HepG2 (cell line): ENCODE data around the gene MB. TPM values are rescaled to one million over a fixed set of nuclear protein-coding genes. Genes with fewer than 3 reads are reported as not detected.

Source experiments
- ARNT ChIP-seq: fragments of 450-650 bp; IDR thresholded peaks from 2 replicates; pipeline ENCODE4 v1.6.1; 2017
- ATAD3A ChIP-seq: sonication (generic); formaldehyde crosslinking; IDR thresholded peaks from 2 replicates; pipeline ENCODE4 v1.4.0; 2020; ENCODE audit warnings: missing genetic modification reagents
- CAMTA2 ChIP-seq: sonication (generic); formaldehyde crosslinking; IDR thresholded peaks from 2 replicates; pipeline ENCODE4 v1.4.0; 2020; ENCODE audit warnings: mild to moderate bottlenecking, missing genetic modification reagents, borderline replicate concordance
- CREB3 ChIP-seq: sonication (generic); formaldehyde crosslinking; IDR thresholded peaks from 2 replicates; pipeline ENCODE4 v1.5.0; 2020; ENCODE audit warnings: missing genetic modification reagents
- FOXA1 ChIP-seq, 2 experiments: fragments of 450-650 bp in 1 of 2; sonication (generic) in 1 of 2; formaldehyde crosslinking in 1 of 2; IDR thresholded peaks; 2 replicates each; pipeline versions ENCODE4 v1.4.0 to v1.6.1; 2016 to 2020; ENCODE audit warnings: missing genetic modification reagents in 1 of 2
- FOXO4 ChIP-seq: sonication (generic); formaldehyde crosslinking; conservative IDR thresholded peaks from 2 replicates; pipeline ENCODE4 v1.8.1; 2023; ENCODE audit warnings: missing genetic modification reagents
- GFI1 ChIP-seq: sonication (generic); formaldehyde crosslinking; IDR thresholded peaks from 2 replicates; pipeline ENCODE4 v1.5.0; 2020; ENCODE audit warnings: missing genetic modification reagents, mild to moderate bottlenecking, borderline replicate concordance
- IKZF5 ChIP-seq: IDR thresholded peaks from 2 replicates; pipeline ENCODE4 v1.6.1; 2018; ENCODE audit warnings: missing genetic modification reagents, mild to moderate bottlenecking, missing compliant biosample characterization
- KLF11 ChIP-seq: IDR thresholded peaks from 2 replicates; pipeline ENCODE4 v1.6.1; 2016; ENCODE audit warnings: missing compliant biosample characterization
- SALL2 ChIP-seq: sonication (generic); formaldehyde crosslinking; IDR thresholded peaks from 2 replicates; pipeline ENCODE4 v1.8.1; 2023; ENCODE audit warnings: mild to moderate bottlenecking, missing genetic modification reagents, inconsistent platforms
- SAP130 ChIP-seq: IDR thresholded peaks from 2 replicates; pipeline ENCODE4 v1.6.1; 2016; ENCODE audit warnings: low read depth
- SMARCC2 ChIP-seq: fragments of 450-650 bp; IDR thresholded peaks from 2 replicates; pipeline ENCODE4 v1.6.1; 2017; ENCODE audit warnings: antibody characterized with exemption, mild to moderate bottlenecking
- ZBTB39 ChIP-seq: sonication (generic); formaldehyde crosslinking; IDR thresholded peaks from 2 replicates; pipeline ENCODE4 v1.5.0; 2020; ENCODE audit warnings: missing genetic modification reagents
- ZFP36 ChIP-seq: fragments of 150-350 bp; IDR thresholded peaks from 2 replicates; pipeline ENCODE4 v1.6.1; 2018; ENCODE audit warnings: borderline replicate concordance, low read length, low read depth; ENCODE audit not compliant: partially characterized antibody
- ZFP37 ChIP-seq: sonication (generic); formaldehyde crosslinking; IDR thresholded peaks from 2 replicates; pipeline ENCODE4 v1.4.0; 2020; ENCODE audit warnings: missing genetic modification reagents, borderline replicate concordance
- ZNF264 ChIP-seq: sonication (generic); formaldehyde crosslinking; IDR thresholded peaks from 2 replicates; pipeline ENCODE4 v1.4.0; 2020; ENCODE audit warnings: missing genetic modification reagents
- ZNF280D ChIP-seq: sonication (generic); formaldehyde crosslinking; IDR thresholded peaks from 2 replicates; pipeline ENCODE4 v1.5.1; 2020; ENCODE audit warnings: mild to moderate bottlenecking, missing genetic modification reagents
- ZNF430 ChIP-seq: sonication (generic); formaldehyde crosslinking; IDR thresholded peaks from 2 replicates; pipeline ENCODE4 v1.9.0; 2021; ENCODE audit warnings: mild to moderate bottlenecking, missing genetic modification reagents
- ZNF543 ChIP-seq: sonication (generic); formaldehyde crosslinking; IDR thresholded peaks from 2 replicates; pipeline ENCODE4 v1.4.0; 2020; ENCODE audit warnings: mild to moderate bottlenecking, missing genetic modification reagents
- ZNF709 ChIP-seq: sonication (generic); formaldehyde crosslinking; IDR thresholded peaks from 2 replicates; pipeline ENCODE4 v1.5.0; 2020; ENCODE audit warnings: mild to moderate bottlenecking, missing genetic modification reagents
- ZNF713 ChIP-seq: sonication (generic); formaldehyde crosslinking; IDR thresholded peaks from 2 replicates; pipeline ENCODE4 v1.4.0; 2020; ENCODE audit warnings: mild to moderate bottlenecking, missing genetic modification reagents
- ZNF768 ChIP-seq: sonication (generic); formaldehyde crosslinking; IDR thresholded peaks from 2 replicates; pipeline ENCODE4 v1.4.0; 2020; ENCODE audit warnings: missing genetic modification reagents
- ZSCAN25 ChIP-seq: sonication (generic); formaldehyde crosslinking; IDR thresholded peaks from 2 replicates; pipeline ENCODE4 v1.8.0; 2022; ENCODE audit warnings: mild to moderate bottlenecking, missing genetic modification reagents
- ZSCAN29 ChIP-seq: sonication (generic); formaldehyde crosslinking; conservative IDR thresholded peaks from 2 replicates; pipeline ENCODE4 v1.4.0; 2020; ENCODE audit warnings: mild to moderate bottlenecking, missing genetic modification reagents
- polyA plus RNA-seq, 8 experiments: library from polyadenylated mRNA; depleted of rRNA in 3 of 8; stranded (reverse) in 7 of 8; unstranded in 1 of 8; fragments of >200 nt; fragmentation: Illumina TruSeq in 4 of 8; extraction: Trizol in 4 of 8; gene quantifications; 2 replicates each; pipeline versions ENCODE4 v1.2.1 to v1.2.3, GENCODE V29; 2011 to 2016; ENCODE audit warnings: low read depth in 4 of 8, missing spikeins in 1 of 8, mixed read lengths in 1 of 8; ENCODE audit not compliant: insufficient read depth in 1 of 8
- total RNA-seq, 5 experiments: library from RNA; depleted of rRNA; stranded (reverse); fragments of >200 nt; fragmentation: Illumina TruSeq; extraction: Trizol; gene quantifications; 2 replicates each; pipeline ENCODE4 v1.2.3, GENCODE V29; 2016; ENCODE audit warnings: low read depth in 1 of 5

Gene MB
- total and polyA plus RNA-seq, 2 of the 13 experiments (the other 11 are each of a cell fraction or from before 2014, with no cell fraction given): 0.07 TPM; not detected in 1

GRCh38 chr22:35642305-35642741 is 25.2 kb upstream of the MB start (continued):
- TF ChIP-seq CREB3 (no peak), ATAD3A (no peak), CAMTA2 (no peak), IKZF5 (CRISPR knock-in tag) (peak; percentile 55; the same call in 1 of the 2 replicates), ZNF264 (peak; percentile 40; the same call in 1 of the 2 replicates), ZNF280D (CRISPR knock-in tag) (no peak), KLF11 (no peak), FOXA1 (IDR thresholded peaks at IDR 0.05) (no peak), FOXA1 (CRISPR knock-in tag; IDR thresholded peaks at IDR 0.05) (peak; percentile 38), ZBTB39 (CRISPR knock-in tag) (no peak), ZFP37 (no peak), ZNF709 (CRISPR knock-in tag) (no peak), SALL2 (CRISPR knock-in tag) (no peak), ZNF543 (CRISPR knock-in tag) (no peak), ZSCAN25 (CRISPR knock-in tag) (no peak), ZFP36 (no peak), ARNT (no peak), ZNF768 (no peak), ZSCAN29 (CRISPR knock-in tag) (no peak), SMARCC2 (no peak), SAP130 (CRISPR knock-in tag) (peak; percentile 56; the same call in 1 of the 2 replicates), ZNF713 (CRISPR knock-in tag) (no peak), ZNF430 (CRISPR knock-in tag) (no peak), FOXO4 (CRISPR knock-in tag) (no peak), GFI1 (no peak)
